ENCODE results near the gene DPEP2NB.

DNA sequence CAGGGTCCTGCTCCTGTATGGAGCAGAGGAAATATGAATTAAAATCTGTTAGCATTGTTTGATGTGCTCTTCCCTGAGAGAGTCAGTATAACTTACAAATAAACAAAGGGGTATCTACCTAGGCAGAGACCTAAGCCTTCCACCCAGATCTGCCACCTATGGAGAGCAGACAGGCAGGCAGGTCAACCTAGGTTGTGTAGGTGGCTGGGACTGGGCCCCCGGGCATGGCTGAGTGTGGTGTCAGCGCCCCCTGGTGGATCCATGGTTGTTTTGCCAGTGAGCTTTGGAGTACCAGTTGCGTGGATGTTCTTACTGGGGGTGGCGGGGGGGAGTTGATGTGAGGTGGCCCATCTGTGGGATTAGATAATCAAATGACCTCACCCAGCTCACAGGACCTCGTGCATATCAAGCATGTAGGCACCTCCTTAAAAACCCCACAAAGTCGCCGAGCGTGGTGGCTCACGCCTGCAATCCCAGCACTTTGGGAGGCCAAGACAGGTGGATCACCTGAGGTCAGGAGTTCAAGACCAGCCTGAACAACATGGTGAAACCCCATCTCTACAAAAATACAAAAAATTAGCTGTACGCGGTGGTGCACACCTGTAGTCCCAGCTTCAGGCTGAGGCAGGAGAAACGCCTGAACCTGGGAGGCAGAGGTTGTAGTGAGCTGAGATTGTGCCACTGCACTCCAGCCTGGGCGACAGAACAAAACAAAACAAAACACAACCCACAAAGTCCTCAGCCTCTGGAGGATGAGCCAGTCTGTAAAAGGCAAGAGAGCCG is 25.0 kb upstream of the DPEP2NB start:
- TF ChIP-seq, protein P1, sequence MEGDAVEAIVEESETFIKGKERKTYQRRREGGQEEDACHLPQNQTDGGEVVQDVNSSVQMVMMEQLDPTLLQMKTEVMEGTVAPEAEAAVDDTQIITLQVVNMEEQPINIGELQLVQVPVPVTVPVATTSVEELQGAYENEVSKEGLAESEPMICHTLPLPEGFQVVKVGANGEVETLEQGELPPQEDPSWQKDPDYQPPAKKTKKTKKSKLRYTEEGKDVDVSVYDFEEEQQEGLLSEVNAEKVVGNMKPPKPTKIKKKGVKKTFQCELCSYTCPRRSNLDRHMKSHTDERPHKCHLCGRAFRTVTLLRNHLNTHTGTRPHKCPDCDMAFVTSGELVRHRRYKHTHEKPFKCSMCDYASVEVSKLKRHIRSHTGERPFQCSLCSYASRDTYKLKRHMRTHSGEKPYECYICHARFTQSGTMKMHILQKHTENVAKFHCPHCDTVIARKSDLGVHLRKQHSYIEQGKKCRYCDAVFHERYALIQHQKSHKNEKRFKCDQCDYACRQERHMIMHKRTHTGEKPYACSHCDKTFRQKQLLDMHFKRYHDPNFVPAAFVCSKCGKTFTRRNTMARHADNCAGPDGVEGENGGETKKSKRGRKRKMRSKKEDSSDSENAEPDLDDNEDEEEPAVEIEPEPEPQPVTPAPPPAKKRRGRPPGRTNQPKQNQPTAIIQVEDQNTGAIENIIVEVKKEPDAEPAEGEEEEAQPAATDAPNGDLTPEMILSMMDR (IDR thresholded peaks at IDR 0.05) = peak; percentile 83 to 90 (median 90)
- TF ChIP-seq POLR2A (IDR thresholded peaks at IDR 0.05) = no peak
